Mononuclear cell (primary cell): ENCODE data around the gene NKAPD1. TPM values are rescaled to one million over a fixed set of nuclear protein-coding genes. Genes with fewer than 3 reads are reported as not detected.
"Not testable (repeated sequence)": the region's sequence is repeated elsewhere in the genome, so short reads cannot be mapped to it uniquely, and the experiment has no call there.

Experiments used
- H3K27me3 ChIP-seq: 2 replicates; pipeline ENCODE4 v1.6.0; 2011; ENCODE audit warnings: low read length, control low read depth; ENCODE audit not compliant: insufficient read depth
- H3K4me1 ChIP-seq: 2 replicates; pipeline ENCODE4 v1.5.1; 2011; ENCODE audit warnings: mild to moderate bottlenecking, low read length, control low read depth; ENCODE audit not compliant: insufficient read depth
- H3K4me3 ChIP-seq: 2 replicates; pipeline ENCODE4 v1.5.1; 2011; ENCODE audit warnings: mild to moderate bottlenecking, low read length, moderate library complexity
- H3K9me3 ChIP-seq: 2 replicates; pipeline ENCODE4 v1.5.1; 2011; ENCODE audit warnings: low read depth, mild to moderate bottlenecking, control low read depth, low read length
- total RNA-seq: library from RNA; depleted of rRNA; stranded (reverse); fragments of >200 nt; gene quantifications from one replicate; pipeline ENCODE4 v1.2.3, GENCODE V29; 2012

The NKAPD1 gene
- 20.7 TPM for total RNA-seq

GRCh38 chr11:112073941-112074811 is at the start of gene NKAPD1, which contains the start of gene PIH1D2:
TSS of gene NKAPD1 (plus strand) at chr11:112074299. CDS start at chr11:112075575, 1,276 bp downstream.
TSS of gene PIH1D2 (minus strand) at chr11:112074017. CDS start at chr11:112073174, 843 bp downstream.
- H3K4me1 ChIP-seq, result peaks cover 13% of the 10 kb centered on the region
- no peaks in the 10 kb centered on the region for H3K9me3 ChIP-seq
- no peaks in the 10 kb centered on the region for H3K27me3 ChIP-seq
- H3K4me3 ChIP-seq, result peak within 1 kb of the TSS; percentile 98

DNA sequence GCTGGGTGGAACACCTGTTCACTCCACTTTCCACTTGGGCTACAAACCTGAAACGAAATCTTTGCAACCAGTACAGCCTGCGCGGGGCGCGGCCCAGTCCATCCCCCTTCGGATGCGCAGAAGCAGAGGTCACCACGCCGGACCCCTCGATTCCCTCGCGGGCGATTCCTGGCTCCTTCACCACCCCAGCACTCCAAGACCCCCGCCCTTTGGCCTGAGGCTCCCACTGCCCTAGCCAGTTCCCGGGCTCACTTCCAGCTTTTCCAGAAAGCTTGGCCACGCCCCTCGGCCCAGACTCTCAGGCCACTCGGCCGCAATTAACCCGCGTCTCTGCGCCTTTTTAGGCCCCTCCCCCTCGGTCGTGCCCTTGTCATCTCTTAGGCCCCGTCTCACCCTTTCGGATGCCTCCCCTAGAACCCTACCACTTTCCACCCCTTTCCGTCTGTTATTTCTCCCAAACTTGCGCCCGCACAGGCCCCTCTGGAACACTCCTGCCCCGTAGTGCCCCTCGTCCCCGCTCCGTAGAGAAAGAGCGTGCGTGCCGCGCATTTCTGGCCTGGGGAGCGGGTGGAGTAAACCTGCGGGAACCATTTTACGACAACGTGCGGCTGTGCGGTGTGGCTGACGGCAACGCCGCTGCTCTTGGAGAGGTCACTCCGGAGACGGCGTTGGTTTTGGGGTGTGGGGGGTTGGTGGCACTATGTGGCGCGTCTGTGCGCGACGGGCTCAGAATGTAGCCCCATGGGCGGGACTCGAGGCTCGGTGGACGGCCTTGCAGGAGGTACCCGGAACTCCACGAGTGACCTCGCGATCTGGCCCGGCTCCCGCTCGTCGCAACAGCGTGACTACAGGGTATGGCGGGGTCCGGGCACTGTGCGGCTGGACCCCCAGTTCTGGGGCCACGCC is 49.1 kb upstream of the NKAPD1 start, which contains the start of gene DLAT:
Gene DLAT, plus strand, starts transcription at position 636 of the 906 bp plus-strand sequence. Its CDS starts 65 bp downstream, at position 701.
- H3K4me3 ChIP-seq, result peak within 1 kb of the TSS; percentile 67
- no peaks in the 10 kb centered on the region for H3K27me3 ChIP-seq
- H3K9me3 ChIP-seq, result no peaks in the 10 kb centered on the region
- peaks cover 13% of the 10 kb centered on the region for H3K4me1 ChIP-seq

DNA sequence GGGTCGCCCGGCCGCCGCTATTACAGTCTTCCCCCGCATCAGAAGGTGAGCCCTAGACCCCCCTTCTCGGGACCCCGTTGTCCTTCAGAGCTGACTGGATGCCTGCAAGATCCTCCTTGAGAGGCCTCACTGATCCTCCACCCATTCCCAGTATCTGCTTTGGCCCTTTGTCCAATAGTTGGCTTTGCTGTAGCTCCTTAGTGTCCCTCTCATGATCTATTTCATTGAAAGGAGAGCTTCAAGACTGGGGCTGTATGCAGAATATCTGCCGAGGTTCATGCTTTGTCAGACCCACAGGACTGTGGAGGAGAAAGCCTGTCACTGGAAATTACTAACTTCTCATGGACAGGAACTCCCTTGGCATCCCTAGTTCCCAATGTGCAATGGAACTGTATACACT is 48.4 kb upstream of the NKAPD1 start:
- Histone ChIP-seq H3K9me3 (no peaks in the 10 kb centered on the region), H3K27me3 (no peaks in the 10 kb centered on the region), H3K4me1 (peaks cover 13% of the 10 kb centered on the region), H3K4me3 (peak overlapping the region; percentile 67)

DNA sequence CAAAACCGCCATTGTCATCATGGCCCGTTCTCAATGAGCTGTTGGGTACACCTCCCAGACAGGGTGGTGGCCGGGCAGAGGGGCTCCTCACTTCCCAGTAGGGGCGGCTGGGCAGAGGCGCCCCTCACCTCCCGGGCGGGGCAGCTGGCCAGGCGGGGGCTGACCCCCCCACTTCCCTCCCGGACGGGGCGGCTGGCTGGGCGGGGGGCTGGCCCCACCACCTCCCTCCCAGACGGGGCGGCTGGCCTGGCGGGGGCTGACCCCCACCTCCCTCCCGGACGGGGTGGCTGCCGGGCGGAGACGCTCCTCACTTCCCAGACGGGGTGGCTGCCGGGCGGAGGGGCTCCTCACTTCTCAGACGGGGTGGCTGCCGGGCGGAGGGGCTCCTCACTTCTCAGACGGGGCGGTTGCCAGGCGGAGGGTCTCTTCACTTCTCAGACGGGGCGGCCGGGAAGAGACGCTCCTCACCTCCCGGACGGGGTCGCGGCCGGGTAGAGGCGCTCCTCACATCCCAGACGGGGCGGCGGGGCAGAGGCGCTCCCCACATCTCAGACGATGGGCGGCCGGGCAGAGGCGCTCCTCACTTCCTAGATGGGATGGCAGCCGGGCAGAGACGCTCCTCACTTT is 47.2 kb upstream of the NKAPD1 start:
- H3K27me3 ChIP-seq, H3K9me3 ChIP-seq, H3K4me3 ChIP-seq: not testable (repeated sequence)
- H3K4me1 ChIP-seq, result peaks cover 13% of the 10 kb centered on the region

DNA sequence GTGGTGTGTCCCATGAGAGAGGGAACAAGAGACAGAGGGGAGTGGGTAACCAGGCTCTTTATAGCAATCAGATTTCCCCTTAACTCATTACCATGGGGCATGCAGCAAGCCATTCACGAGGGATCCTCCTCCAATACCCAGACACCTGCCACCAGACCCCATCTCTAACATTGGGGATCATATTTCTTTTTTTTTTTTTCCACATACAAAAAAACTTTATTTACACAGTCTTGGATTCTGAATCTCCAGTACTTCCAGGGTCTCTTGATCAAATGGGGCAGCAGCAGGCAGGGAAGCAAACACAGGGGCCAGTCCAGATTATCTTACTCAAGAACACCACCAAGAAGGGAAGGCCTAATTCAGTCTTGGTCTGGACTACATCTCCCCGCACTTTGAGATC is 44.6 kb upstream of the NKAPD1 start:
- Histone ChIP-seq H3K4me1 (peaks cover 7% of the 10 kb centered on the region), H3K4me3 (no peak overlapping the region), H3K9me3 (no peaks in the 10 kb centered on the region), H3K27me3 (no peaks in the 10 kb centered on the region)

DNA sequence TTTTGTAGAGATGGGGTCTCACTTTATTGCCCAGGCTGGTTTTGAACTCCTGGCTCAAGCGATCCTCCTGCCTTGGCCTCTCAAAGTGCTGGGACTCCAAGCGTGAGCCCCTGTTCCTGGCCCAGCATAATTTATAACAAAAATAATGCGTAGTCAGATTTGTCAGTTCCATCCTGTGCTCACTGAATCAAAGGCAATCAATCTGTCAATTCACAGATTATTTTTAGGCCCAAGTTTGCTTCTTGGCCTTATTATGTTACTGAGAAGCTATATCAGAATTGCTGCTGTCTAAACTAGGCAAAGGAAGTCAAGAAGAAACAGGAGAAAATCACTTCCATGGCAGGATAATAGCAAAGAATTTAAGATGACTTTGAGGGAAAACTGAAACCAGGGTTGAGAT is 40.2 kb upstream of the NKAPD1 start:
- Histone ChIP-seq H3K27me3 (no peaks in the 10 kb centered on the region), H3K4me1 (no peaks in the 10 kb centered on the region), H3K9me3 (no peaks in the 10 kb centered on the region), H3K4me3 (no peak overlapping the region)

GRCh38 chr11:112037527-112037926 is 36.6 kb upstream of the NKAPD1 start:
- Histone ChIP-seq H3K9me3 (no peaks in the 10 kb centered on the region), H3K4me3 (no peak overlapping the region), H3K27me3 (no peaks in the 10 kb centered on the region), H3K4me1 (no peaks in the 10 kb centered on the region)

DNA sequence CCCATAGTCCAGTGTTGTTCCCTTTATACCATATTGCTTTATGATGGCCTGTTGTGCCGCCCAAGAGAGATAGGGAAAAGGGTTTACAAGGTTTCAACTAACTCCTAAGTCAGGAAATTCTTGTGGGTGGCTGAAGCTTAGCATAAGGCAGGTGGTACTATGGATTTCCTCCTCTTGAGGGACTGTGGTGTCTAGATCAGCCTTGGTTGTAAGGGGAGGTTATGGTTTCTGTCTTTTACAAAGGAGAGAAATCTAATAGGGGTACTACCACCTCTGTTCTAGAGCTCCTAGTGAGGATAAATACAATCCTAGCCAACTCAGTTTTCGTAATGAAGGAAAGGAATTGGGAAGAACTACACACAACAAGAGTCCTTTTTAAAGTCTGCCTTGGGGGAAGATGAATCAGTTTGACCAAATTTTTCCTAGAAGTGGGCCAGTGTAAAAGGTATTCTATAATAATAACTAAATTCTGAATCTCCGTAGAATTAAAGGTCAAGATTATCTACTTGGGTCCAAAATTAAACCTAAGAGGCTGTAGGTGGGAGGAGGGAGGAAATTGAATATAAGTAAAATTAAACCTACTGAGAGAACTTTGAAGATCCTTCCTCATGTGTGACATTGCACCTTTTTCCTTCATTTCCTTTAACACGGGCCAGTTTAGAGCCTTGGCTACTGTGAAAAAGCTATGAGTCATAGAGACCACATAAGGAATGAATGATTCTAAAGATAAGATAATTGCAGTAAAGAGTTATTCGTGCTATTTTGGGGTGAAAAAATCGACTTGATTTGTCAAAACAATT is 31.7 kb upstream of the NKAPD1 start:
- no peaks in the 10 kb centered on the region for H3K27me3 ChIP-seq
- no peak overlapping the region for H3K4me3 ChIP-seq
- H3K9me3 ChIP-seq, result no peaks in the 10 kb centered on the region
- H3K4me1 ChIP-seq, result no peaks in the 10 kb centered on the region

DNA sequence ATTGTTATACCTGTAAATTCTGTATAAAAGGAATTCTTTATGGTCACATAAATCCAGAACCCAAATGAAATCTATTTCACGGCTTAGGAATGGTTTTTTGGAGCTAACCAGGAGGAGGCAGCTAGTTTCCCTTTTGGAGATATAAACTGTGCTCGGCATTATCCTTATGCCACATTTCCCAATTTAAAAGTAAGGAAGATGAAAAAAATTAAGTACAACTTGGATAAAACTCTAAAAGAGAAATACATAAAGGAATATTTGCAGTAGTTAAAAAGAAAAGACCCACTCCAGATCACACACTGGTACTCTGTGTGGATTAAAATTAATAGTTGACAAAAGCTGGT is 31.2 kb upstream of the NKAPD1 start:
- H3K27me3 ChIP-seq, result no peaks in the 10 kb centered on the region
- no peaks in the 10 kb centered on the region for H3K9me3 ChIP-seq
- H3K4me3 ChIP-seq, result no peak overlapping the region
- no peaks in the 10 kb centered on the region for H3K4me1 ChIP-seq

DNA sequence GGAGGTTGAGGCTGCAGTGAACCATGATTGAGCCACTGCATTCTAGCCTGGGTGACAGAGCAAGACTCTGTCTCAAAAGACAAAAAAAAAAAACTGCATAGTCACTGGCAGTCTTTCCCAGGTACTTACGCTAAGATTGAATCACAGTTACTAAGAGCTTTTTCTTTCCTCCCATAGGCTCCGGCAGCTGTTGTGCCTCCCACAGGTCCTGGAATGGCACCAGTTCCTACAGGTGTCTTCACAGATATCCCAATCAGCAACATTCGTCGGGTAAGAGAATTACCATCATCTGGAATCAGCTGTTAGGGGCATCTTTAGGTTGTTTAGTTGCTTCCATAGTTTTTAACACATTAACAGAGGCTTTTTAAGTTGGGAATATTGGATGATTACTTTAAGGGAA is 29.1 kb upstream of the NKAPD1 start:
- no peaks in the 10 kb centered on the region for H3K9me3 ChIP-seq
- no peak overlapping the region for H3K4me3 ChIP-seq
- peaks cover 12% of the 10 kb centered on the region for H3K4me1 ChIP-seq
- no peaks in the 10 kb centered on the region for H3K27me3 ChIP-seq

DNA sequence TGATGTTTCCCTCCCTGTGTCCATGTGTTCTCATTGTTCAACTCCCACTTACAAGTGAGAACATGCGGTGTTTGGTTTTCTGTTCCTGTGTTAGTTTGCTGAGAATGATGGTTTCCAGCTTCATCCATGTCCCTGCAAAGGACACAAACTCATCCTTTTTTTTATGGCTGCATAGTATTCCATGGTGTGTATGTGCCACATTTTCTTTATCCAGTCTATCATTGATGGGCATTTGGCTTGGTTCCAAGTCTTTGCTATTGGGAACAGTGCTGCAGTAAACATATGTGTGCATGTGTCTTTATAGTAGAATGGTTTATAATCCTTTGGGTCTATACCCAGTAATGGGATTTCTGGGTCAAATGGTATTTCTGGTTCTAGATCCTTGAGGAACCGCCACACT is 27.5 kb upstream of the NKAPD1 start:
- H3K4me1 ChIP-seq, result peaks cover 12% of the 10 kb centered on the region
- not testable (repeated sequence) for H3K9me3 ChIP-seq, H3K27me3 ChIP-seq, H3K4me3 ChIP-seq

DNA sequence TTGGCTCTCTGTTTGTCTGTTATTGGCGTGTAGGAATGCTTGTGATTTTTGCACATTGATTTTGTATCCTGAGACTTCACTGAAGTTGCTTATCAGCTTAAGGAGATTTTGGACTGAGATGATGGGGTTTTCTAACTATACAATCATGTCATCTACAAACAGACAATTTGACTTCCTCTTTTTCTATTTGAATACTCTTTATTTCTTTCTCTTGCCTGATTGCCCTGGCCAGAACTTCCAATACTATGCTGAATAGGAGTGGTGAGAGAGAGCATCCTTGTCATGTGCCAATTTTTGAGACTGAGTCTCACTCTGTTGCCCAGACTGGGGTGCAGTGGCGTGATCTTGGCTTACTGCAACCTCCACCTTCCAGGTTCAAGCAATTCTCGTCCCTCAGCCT is 25.8 kb upstream of the NKAPD1 start:
- not testable (repeated sequence) for H3K27me3 ChIP-seq, H3K4me3 ChIP-seq, H3K9me3 ChIP-seq
- peaks cover 12% of the 10 kb centered on the region for H3K4me1 ChIP-seq

- H3K27me3 ChIP-seq, result no peaks in the 10 kb centered on the region
- H3K9me3 ChIP-seq, result no peaks in the 10 kb centered on the region
- H3K4me1 ChIP-seq, result peaks cover 12% of the 10 kb centered on the region
- no peak overlapping the region for H3K4me3 ChIP-seq
Observed at GRCh38 chr11:112049777-112050176, 24.3 kb upstream of the NKAPD1 start.

DNA sequence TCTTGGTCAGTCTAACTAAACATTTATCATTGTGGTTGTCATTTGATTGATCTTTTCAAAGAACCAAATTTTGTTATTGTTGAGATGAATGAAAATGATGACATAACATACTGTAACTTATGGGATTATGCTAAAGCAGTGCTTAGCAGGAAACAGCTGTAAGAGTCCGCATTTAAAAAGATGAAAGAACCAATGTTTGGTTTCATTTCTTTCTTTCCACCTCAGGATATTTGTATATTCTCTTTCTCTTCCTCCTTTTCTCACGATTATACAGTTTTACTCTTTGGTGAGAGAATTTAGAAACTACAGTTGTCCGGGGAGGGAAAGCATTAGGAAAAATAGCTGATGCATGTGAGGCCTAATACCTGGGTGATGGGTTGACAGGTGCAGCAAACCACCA is 23.4 kb upstream of the NKAPD1 start:
- Histone ChIP-seq H3K27me3 (no peaks in the 10 kb centered on the region), H3K4me3 (no peak overlapping the region), H3K9me3 (no peaks in the 10 kb centered on the region), H3K4me1 (peaks cover 12% of the 10 kb centered on the region)
